HG03457 (cell line): Measurements from ENCODE around the gene SF3B1.
"Not testable (repeated sequence)": the region's sequence is repeated elsewhere in the genome, so short reads cannot be mapped to it uniquely, and the experiment has no call there.

Experiments used
- ATAC-seq: cut with Tn5 transposase; IDR thresholded peaks from one replicate; pipeline ENCODE4 v1.9.1; 2021; ENCODE audit warnings: moderate number of reproducible peaks; ENCODE audit not compliant: unreplicated experiment

SF3B1 gene

DNA sequence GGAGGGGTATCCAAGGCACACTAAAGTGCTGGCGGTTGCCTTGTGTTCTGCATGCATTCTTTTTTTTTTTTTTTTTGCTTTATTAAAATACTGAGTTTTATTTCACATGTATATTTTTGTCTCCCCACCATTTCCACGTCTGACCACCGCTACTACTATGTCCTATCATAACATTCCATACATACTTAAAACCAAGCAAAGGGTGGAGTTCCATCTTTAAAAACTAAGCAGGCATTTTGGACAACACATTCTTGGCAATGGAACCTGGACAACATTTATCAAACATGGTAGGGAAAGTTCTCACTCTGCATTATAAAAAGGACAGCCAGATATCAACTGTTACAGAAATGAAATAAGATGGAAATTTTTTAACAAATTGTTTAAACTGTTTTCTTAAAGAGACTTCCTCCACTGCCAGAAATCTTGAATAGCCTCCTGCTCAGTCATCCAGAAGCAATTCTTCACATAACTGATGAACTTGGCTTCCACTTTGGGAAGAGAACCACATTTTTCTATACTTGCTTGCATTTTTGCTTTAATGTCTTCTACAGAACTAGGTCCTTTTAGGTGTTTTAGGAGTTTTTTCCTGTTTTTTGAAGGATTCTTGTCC, 55.4 kb downstream of the SF3B1 start:
- ATAC-seq = not testable (repeated sequence)

DNA sequence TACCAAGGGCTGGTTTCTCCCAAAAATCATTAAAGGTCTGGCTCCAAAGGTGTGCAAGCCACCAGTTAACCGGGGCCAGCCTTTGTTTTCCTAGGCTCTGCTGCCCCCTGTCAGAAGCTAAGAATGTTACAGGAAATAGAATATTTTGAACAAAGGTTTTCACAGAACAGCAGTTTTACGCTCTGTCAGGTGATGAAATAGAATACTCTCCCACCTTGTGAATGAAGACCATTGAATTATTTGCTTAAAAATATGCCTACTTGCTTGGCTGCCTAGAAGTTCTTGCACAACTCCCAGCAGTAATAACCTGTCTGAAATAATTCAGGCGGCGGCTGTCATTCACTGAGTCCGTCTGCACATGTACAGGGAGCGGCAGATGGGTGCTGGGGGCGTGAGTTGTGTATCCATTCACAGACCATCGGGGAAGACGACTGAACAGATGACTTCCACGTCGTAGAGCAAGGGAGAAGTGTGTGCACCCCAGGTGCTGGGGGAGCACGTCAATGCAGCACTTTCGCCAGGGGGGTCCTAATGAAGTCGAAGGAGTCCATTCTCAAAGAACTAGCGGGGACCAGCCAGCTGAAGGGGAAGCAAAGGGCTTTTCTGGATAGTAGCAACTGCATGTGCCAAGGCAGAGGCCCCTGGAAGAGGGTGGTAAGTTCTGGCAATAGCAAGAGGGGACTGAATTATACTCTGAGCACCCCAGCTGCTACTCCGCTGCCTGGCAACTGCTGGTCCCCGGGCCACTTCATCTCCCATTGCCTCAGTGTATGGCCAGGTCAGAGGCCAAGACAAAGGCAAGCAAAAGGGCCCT, 56.1 kb downstream of the SF3B1 start:
- no peak for ATAC-seq

DNA sequence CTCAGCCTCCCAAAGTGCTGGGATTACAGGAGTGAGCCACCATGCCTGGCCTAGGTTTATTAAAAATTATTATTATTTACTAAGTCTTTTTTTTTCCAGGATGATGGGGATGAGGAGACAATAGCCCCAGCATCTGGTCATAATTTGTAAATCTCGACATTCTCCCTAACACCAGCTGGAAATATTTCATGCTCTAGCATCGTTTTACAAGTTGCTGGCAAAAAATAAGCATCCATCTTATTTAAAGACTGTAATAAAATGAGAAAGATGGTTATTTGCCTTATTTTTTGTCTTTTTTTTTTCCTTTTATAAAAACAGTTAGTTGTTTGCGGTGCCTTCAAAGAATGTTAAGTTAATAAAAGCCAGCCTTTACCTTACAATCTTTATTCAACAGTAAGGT, 56.7 kb downstream of the SF3B1 start:
- no peak for ATAC-seq

DNA sequence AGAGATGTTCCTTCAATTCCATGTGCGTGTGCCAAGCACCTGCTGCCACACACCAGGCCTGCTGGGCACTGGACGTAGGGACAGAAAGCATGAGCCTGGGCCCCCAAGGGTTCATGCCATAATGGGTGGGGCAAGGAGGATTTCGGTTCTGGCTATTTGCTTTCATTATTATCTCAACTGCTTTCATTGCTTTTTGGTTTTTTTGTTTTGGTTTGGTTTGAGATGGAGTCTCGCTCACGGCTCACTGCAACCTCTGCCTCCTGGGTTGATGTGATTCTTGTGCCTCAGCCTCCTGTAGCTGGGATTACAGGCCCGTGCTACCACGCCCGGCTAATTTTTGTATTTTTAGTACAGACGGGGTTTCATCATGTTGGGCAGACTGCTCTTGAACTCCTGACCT, 57.2 kb downstream of the SF3B1 start:
- ATAC-seq = no peak

GRCh38 chr2:197372592-197372991, 62.2 kb downstream of the SF3B1 start:
- no peak for ATAC-seq

- not testable (repeated sequence) for ATAC-seq
These were observed 64.2 kb downstream of the SF3B1 start for GRCh38 chr2:197370664-197371063.

- no peak for ATAC-seq
These were observed 64.9 kb downstream of the SF3B1 start for GRCh38 chr2:197369933-197370320.

DNA sequence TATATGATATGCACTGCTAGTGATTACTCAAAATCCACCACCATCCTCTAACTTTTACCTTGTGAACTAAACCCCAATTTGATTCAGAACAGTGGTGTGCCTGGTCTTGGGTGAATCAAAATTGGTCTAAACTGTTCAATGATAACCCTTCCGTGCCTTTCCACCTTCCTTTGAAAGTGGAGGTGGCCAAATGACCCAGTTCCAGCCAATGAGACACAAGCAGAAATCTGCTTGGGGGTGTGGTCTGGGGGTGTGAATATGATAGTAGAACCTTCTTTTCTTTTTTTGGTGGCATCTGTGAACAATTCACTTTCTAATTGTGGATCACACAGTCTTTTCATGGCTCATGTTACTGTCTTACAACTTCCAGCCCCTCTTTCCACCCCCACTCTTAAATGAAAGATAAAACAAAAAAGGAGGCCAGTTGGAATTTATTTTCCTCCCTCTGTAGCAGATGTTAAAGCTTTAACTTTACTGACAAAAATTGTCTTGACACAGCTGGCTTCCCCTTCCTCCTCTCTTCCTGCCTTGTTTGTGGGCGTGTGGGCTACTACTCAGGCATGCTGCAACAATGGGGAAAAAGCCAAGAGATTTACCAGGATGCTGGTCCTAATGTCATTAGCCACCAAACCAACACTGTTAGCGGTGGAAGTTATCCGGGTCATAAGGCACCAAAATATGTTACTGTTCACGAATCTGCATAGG, 65.4 kb downstream of the SF3B1 start:
- ATAC-seq = no peak

GRCh38 chr2:197368412-197368811, 66.4 kb downstream of the SF3B1 start:
- ATAC-seq = no peak

GRCh38 chr2:197363998-197364397, 70.8 kb downstream of the SF3B1 start:
- no peak for ATAC-seq

GRCh38 chr2:197360744-197361156, 74.1 kb downstream of the SF3B1 start:
- peak; percentile 76 for ATAC-seq

DNA sequence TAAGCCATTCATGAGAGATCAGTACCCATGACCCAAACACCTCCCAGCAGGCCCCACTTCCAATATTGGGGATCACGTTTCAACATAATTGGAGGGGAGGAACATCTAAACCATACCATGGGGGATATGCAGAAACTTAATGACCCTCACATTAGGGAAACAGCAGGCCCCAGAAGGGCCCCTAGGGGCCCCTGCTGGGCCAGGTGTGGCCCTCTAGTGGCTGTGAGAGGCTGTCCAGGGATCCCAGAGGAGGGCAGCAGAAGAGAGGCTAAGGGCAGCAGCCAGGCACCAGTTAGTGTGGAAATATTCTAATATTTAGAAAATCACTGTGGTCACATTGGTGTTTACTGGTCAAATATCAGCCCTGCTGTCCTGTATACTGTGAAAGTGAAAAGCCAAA, 75.0 kb downstream of the SF3B1 start:
- ATAC-seq = no peak

DNA sequence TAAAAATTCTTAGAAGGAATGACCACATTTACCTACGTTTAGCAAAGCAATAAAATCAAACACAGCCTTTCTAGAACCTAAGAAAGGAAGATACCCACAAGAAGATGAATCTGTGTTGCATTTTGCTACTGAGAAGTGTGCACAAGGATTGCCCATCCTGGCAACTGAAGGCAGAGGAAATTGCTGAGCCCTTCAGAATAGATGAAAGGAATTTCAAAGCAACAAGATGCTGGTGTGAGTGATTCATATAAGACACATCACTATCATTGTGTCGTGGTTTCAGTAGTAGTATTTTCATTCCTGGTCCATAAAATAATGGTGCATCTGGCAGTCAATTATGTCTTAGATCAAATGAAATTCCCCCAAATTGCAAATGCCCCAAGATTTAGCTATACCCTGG, 75.9 kb downstream of the SF3B1 start:
- no peak for ATAC-seq

GRCh38 chr2:197357986-197358385, 76.8 kb downstream of the SF3B1 start:
- ATAC-seq = no peak

DNA sequence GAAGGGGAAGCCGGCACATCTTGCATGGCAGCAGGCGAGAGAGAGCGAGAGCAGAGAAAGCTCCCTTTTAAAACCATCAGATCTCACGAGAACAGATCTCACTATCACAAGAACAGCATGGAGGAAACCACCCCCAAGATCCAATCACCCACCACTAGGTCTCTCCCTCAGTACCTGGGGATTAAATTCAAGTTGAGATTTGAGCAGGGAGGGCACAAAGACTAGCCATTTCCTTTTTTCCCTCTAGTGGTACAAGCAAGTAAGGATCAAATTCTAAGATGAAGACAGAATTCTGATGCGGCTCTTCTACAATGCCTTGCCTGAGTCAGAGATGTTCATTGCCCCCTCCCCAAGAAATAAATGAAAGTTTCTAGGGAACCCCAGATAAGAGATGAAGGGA, 78.7 kb downstream of the SF3B1 start:
- no peak for ATAC-seq

DNA sequence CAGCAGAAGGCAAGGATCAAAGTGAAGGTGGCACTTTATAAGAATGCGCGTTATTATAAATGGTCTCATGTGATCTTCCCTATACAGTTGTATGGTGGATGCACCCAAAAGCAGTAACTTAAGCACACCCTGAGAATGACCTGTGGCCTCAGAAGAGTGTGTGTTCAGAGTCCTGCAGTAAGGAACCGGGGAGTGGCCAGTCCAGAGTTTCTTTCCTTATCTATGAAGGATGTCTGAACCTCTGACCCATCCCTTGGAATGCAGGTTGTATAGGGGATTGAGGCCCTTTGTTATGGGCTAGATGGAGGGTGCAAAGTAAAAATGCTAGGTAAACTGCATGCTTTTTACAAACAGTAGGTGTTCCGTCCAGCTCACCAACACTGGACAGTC, 80.7 kb downstream of the SF3B1 start:
- ATAC-seq = no peak

DNA sequence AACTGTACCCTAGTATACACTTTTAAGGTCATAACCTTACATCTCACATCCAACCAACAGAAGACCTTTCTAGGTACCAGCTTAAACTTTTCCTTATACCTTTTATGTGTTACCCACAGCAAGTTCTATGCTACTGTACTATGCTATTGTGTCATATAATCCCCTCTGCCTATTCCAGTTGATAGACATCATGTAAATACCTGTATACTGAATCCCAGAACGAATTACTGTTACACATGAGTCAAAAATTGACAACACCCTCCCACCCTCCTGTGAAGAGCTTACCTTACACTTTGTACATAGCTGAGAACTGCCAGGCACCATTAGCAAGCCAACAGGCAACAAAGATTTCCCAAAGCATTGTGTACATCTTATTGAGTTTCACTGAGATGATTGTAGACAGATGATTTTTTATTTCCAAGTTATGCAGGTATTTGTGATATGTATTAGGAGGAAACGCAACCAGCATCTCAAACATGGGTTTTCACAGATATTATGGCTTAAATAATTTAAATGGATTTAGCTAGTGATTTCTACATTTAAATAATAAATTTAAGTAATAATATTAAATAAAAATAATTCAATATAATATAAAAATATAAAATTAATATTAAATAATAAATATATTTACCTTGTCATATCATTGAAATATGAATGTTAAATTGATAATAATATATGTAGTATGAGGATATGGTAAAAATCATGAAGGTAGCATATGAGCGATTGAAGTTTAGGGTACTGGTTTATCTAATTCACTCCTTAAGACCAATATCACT, 81.2 kb downstream of the SF3B1 start:
- no peak for ATAC-seq

DNA sequence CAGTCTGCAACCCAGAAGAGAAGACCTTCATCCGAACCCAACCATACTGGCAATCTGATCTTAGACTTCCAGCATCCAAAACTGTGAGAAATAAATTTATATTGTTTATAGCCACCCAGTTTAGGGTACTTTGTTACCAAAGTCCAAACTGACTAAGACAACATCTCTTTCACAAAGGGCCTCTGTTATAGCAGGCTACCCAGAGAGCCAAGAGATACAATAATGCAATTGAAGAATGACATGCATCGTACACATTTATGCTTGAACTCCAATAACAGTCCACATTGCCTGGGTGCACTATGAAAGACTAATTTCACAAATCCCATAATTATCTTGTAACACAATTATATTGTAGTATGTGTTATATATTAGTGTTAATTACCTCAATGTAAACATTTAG, 85.1 kb downstream of the SF3B1 start:
- ATAC-seq = no peak

DNA sequence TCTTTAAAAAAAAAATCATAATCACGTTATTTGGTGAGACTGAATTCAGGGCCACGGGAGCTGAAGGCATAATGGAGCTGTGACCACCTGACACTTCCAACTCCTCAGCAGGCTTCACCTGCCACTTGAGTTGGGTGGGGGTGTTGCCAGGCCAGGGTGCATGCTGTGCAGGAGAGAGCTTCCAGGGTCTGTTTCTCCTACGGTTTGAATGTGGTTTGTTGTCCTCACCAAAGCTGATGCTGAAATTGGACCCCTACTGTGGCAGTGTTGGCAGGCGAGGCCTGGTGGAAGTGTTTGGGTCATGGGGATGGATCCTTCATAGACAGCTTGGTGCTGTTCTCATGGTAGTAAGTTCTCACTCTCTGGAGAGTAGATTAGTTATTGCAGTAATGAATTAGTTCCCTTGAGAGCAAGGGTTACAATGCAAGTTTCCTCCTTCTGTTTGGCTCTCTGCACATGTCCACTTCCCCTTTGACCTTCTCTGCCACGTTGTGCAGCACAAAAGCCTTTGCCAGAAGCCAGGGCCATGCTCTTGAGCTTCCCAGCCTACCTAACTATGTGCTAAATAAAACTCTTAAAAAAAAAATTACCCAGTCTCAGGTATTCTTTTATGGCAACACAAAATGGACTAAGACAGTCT, 86.0 kb downstream of the SF3B1 start:
- ATAC-seq = no peak

- ATAC-seq = no peak
These were observed 88.9 kb downstream of the SF3B1 start for GRCh38 chr2:197345846-197346370.

DNA sequence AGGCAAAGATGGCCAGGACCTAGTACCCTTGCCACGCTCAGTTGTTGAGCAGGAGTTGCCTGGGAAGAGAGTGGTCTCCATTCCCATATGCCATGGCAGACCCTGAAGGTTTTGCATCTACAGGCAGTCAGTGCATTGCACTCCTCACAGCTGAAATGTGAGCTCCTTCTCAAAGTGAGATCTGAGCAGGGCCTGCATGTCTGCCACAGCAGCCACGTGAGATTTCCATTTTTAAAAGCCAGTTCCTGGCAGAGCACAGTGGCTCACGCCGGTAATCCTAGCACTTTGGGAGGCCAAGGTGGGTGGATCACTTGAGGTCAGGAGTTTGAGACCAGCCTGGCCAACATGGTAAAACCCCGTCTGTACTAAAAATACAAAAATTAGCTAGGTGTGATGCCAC, 90.9 kb downstream of the SF3B1 start:
- not testable (repeated sequence) for ATAC-seq
